Left hindlimb (tissue), 1 donor: Measurements from ENCODE around the gene MSL1.
A peak's percentile ranks its signal among the peaks of the same experiment; 100 is the strongest.

Source experiments
- DNase-seq: peaks from one replicate; pipeline ENCODE4 v3.0.0-alpha.2; 2018

MSL1 gene

GRCh38 chr17:40121181-40122135 lies at the start of gene MSL1:
Gene MSL1, plus strand, starts transcription at chr17:40121971. Its CDS starts 642 bp downstream, at chr17:40122613.
- peak; percentile 94 for DNase-seq

DNA sequence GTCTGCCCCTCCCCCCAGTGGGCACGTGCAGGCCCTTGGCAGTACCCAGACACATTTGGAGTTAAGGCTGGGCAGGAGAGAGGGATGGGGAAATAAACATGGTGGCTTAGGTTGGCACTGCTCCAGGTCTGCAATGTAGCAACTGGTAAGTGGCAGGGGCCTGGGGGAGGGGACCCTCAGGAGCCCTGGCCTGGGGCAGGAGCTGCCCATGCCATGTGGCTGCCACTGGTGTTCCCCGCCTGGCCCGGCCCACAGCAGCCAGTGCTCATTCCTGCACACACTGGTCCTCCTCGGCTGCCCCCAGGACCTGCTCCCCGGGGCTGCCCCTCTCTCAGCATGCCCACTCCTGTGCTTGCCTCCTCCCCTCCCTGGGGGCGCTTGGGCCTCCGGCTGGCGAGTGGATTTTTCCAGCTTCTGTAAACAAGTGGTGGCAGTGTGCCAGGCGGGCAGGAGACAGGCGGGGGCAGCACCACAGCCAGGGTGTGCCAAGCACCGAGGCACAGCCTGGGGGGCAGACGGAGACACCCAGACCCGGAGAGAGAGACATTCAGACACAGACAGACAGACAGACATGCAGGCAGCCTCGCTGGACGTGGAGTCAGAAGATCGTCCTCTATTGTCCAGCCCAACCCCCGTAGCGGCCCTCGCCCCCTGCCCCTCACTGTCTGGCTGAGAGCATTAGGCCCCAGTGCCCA lies 49.6 kb upstream of the MSL1 start:
- DNase-seq, result peak; percentile 77

- DNase-seq, result peak; percentile 37
These were observed 48.9 kb upstream of the MSL1 start for GRCh38 chr17:40072735-40073346.

DNA sequence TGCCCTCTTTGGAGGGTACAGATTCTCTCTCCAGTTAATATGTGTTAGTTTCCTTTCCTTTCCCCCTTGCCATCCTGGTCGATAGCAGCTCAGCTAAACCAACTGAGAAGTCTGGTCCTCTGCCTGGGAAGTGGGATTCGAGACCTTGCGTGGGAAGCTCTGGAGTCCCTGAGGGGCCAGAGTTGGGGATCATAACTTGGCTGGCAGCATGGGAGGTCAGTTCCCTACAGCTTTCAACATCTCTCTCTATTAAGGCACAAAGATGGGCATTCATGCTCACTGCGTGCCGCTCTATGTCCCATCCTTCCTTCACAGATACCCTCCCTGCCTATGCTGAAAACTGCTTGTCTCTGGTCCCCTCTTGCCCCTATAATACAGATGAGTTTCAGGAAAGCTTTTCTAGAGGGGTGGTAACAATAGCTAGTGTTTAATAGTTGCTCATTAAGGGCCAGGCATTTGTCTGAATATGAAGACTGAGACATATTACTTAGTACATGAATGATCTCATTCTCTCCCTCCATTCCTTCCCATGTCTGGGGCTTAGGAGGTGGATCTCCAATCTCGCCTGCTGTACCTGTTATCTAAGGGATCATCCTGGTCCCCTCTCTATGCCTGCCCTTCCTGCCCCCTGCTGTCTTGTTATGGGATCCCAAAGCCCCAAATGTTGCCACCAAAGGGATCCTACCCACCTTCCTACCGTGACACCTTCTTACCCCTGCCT lies 48.2 kb upstream of the MSL1 start:
- peak; percentile 22 for DNase-seq

- DNase-seq, result peak; percentile 20
These were observed 47.6 kb upstream of the MSL1 start for GRCh38 chr17:40074175-40074512.

DNA sequence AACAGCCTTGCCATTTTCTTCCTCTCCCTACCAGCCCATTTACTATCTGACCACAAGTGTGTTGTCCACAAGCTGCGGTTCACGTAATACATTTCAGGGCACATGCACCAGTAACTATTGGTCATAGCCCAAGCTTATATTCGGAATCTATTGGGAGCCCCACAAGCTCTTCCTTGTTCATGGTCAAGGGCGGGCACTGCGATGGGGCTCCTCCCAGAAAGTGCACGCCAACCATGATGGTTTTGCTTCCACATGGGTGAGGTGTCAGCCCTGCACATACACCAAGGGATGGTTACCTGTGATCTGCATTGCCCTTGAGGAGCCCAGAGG lies 46.9 kb upstream of the MSL1 start:
- no peak for DNase-seq

GRCh38 chr17:40075201-40075941 lies 46.4 kb upstream of the MSL1 start:
- peak; percentile 65 for DNase-seq

GRCh38 chr17:40075942-40076498 lies 45.8 kb upstream of the MSL1 start:
- DNase-seq, result no peak

DNA sequence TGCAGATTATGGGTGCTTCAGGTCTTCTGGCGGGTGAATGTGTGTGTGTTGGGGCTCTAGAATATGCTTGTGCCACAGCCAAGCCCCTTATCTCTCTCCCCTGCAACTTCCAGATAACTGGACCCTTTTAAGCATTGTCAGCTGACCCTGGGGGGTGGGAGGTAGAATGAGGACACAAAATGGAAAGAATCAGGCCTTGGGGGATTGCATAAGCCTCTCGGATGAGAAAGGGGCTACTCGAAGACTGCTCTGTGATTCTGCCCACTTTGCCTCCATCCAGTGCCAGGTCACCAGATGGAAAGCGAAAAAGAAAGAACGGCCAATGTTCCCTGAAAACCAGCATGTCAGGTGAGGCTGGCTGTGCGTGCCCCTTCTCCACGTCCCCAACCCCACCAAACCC lies 45.2 kb upstream of the MSL1 start:
- DNase-seq, result no peak

- no peak for DNase-seq
These were observed 42.2 kb upstream of the MSL1 start for GRCh38 chr17:40079545-40079944.

DNA sequence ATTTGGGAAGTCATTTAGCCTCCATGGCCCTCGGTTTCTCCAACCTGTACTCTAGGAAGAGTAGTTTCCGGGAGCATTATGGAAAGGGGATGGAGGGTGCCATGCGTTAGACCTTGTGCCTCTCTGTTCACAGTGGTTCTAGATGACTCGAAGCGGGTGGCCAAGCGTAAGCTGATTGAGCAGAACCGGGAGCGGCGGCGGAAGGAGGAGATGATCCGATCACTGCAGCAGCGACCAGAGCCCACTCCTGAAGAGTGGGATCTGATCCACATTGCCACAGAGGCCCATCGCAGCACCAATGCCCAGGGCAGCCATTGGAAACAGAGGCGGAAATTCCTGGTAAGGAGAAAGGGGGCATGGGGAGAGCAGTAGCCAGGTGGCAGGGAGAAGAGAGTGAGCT lies 37.3 kb upstream of the MSL1 start:
- DNase-seq, result no peak

- no peak for DNase-seq
These were observed 35.4 kb upstream of the MSL1 start for GRCh38 chr17:40086150-40087044.

GRCh38 chr17:40087049-40087794 lies 34.5 kb upstream of the MSL1 start:
- DNase-seq, result no peak

GRCh38 chr17:40087903-40088718 lies 33.7 kb upstream of the MSL1 start:
- DNase-seq, result no peak

GRCh38 chr17:40089077-40089895 lies 32.5 kb upstream of the MSL1 start:
- no peak for DNase-seq

GRCh38 chr17:40090237-40091119 lies 31.3 kb upstream of the MSL1 start:
- DNase-seq, result no peak

GRCh38 chr17:40091691-40092397 lies 29.9 kb upstream of the MSL1 start:
- DNase-seq, result no peak
